OCI-LY1 (cell line): ENCODE results near the gene POU6F2.

Experiments used
- H2AFZ ChIP-seq: fragments of 200-600 bp; sonication (generic), shearing (Covaris generic); 2 replicates; pipeline ENCODE4 v1.6.0; 2014; ENCODE audit warnings: antibody characterized with exemption, mild to moderate bottlenecking, low read length
- H3F3A ChIP-seq: fragments of 200-600 bp; sonication (generic), shearing (Covaris generic); 2 replicates; pipeline ENCODE4 v1.6.0; 2014; ENCODE audit warnings: mild to moderate bottlenecking, antibody characterized with exemption, low read length, moderate library complexity; ENCODE audit not compliant: insufficient read depth
- H3K27ac ChIP-seq: fragments of 200-600 bp; sonication (generic); 2 replicates; pipeline ENCODE4 v1.5.1; 2014; ENCODE audit warnings: low read length, mixed run types, mild to moderate bottlenecking, low read depth; ENCODE audit not compliant: poor library complexity, severe bottlenecking
- H3K27me3 ChIP-seq: fragments of 200-600 bp; sonication (generic); 2 replicates; pipeline ENCODE4 v1.6.0; 2014; ENCODE audit warnings: antibody characterized with exemption, mild to moderate bottlenecking, low read length, moderate library complexity; ENCODE audit not compliant: insufficient read depth
- H3K36me3 ChIP-seq: fragments of 200-600 bp; sonication (generic); 2 replicates; pipeline ENCODE4 v1.6.1; 2014; ENCODE audit warnings: mild to moderate bottlenecking, antibody characterized with exemption, low read length, moderate library complexity, mixed read lengths; ENCODE audit not compliant: insufficient read depth
- H3K4me1 ChIP-seq: fragments of 200-600 bp; sonication (generic); 2 replicates; pipeline ENCODE4 v1.5.1; 2014; ENCODE audit warnings: mild to moderate bottlenecking, low read length, moderate library complexity; ENCODE audit not compliant: insufficient read depth, severe bottlenecking
- H3K4me2 ChIP-seq: fragments of 200-600 bp; sonication (generic), shearing (Covaris generic); 2 replicates; pipeline ENCODE4 v1.6.1; 2014; ENCODE audit warnings: low read length
- H3K4me3 ChIP-seq: fragments of 200-600 bp; sonication (generic); 2 replicates; pipeline ENCODE4 v1.5.1; 2014; ENCODE audit warnings: low read length, low read depth, mild to moderate bottlenecking, mixed read lengths; ENCODE audit not compliant: poor library complexity, severe bottlenecking
- H3K79me2 ChIP-seq: fragments of 200-600 bp; shearing (Covaris generic); 2 replicates; pipeline ENCODE4 v1.6.1; 2016; ENCODE audit warnings: mixed run types, low read length, mixed read lengths; ENCODE audit not compliant: insufficient read depth
- H3K9ac ChIP-seq: fragments of 200-600 bp; sonication (generic), shearing (Covaris generic); 2 replicates; pipeline ENCODE4 v1.6.1; 2014; ENCODE audit warnings: mild to moderate bottlenecking, low read length, mixed read lengths
- H3K9me2 ChIP-seq: fragments of 200-600 bp; sonication (generic), shearing (Covaris generic); 2 replicates; pipeline ENCODE4 v1.6.1; 2014; ENCODE audit warnings: low read depth, mild to moderate bottlenecking, low read length, mixed read lengths
- H3K9me3 ChIP-seq: fragments of 200-600 bp; shearing (Covaris generic); 2 replicates; pipeline ENCODE4 v1.6.1; 2014; ENCODE audit warnings: low read length, mixed read lengths
- H4K20me1 ChIP-seq: fragments of 200-600 bp; sonication (generic), shearing (Covaris generic); 2 replicates; pipeline ENCODE4 v1.6.0; 2016; ENCODE audit warnings: mild to moderate bottlenecking, low read length; ENCODE audit not compliant: insufficient read depth
- CTCF ChIP-seq: fragments of 200-600 bp; sonication (generic), shearing (Covaris generic); IDR thresholded peaks from 2 replicates; pipeline ENCODE4 v1.5.1; 2017; ENCODE audit warnings: mild to moderate bottlenecking, antibody characterized with exemption, low read length, moderate library complexity, mixed read lengths
- EZH2 ChIP-seq: fragments of 200-600 bp; sonication (generic), shearing (Covaris generic); IDR thresholded peaks from 2 replicates; pipeline ENCODE4 v1.8.0; 2017; ENCODE audit warnings: borderline replicate concordance, mixed run types, mild to moderate bottlenecking, antibody characterized with exemption, low read length, moderate library complexity, mixed read lengths

POU6F2 gene

GRCh38 chr7:38977685-38978084, at the start of gene POU6F2:
TSS of gene POU6F2 (plus strand) at chr7:38977909. CDS start at chr7:38977954, 45 bp downstream.
- Histone ChIP-seq H3K4me1 (no peaks in the 10 kb centered on the region), H3K9ac (no peak within 1 kb of the TSS), H3K4me2 (no peak within 1 kb of the TSS), H3K4me3 (no peak within 1 kb of the TSS), H3K27ac (no peak within 1 kb of the TSS), H3K27me3 (no peaks in the 10 kb centered on the region), H2AFZ (no peak within 1 kb of the TSS), H4K20me1 (no peaks in the 10 kb centered on the region; the same call in 1 of the 2 replicates), H3F3A (no peaks in the 10 kb centered on the region), H3K36me3 (no peaks in the 10 kb centered on the region), H3K9me2 (no peaks in the 10 kb centered on the region), H3K79me2 (no peaks in the 10 kb centered on the region), H3K9me3 (no peaks in the 10 kb centered on the region)
- TF ChIP-seq CTCF (no peak), EZH2 (no peak)

GRCh38 chr7:38928506-38928905, 49.2 kb upstream of the POU6F2 start:
- Histone ChIP-seq H3K9me2 (no peaks in the 10 kb centered on the region), H3K36me3 (no peaks in the 10 kb centered on the region), H3K4me1 (no peaks in the 10 kb centered on the region)

GRCh38 chr7:38929460-38930171, 48.1 kb upstream of the POU6F2 start:
- Histone ChIP-seq H3K36me3 (no peaks in the 10 kb centered on the region), H4K20me1 (no peaks in the 10 kb centered on the region), H3K9ac (no peak overlapping the region), H3K79me2 (no peaks in the 10 kb centered on the region), H3K27me3 (no peaks in the 10 kb centered on the region), H3K9me2 (no peaks in the 10 kb centered on the region), H3K4me1 (no peaks in the 10 kb centered on the region), H2AFZ (no peak overlapping the region), H3K4me3 (no peak overlapping the region), H3F3A (no peaks in the 10 kb centered on the region), H3K4me2 (no peak overlapping the region), H3K9me3 (no peaks in the 10 kb centered on the region), H3K27ac (no peak overlapping the region)
- no peak for TF ChIP-seq CTCF
- TF ChIP-seq EZH2: no peak

More at GRCh38 chr7:38928506-38928905, 49.2 kb upstream of the POU6F2 start:
- TF ChIP-seq CTCF (no peak), EZH2 (no peak)
- H3K4me3 ChIP-seq: no peak overlapping the region
- no peaks in the 10 kb centered on the region for H3K79me2 ChIP-seq
- H3K9ac ChIP-seq: no peak overlapping the region
- no peaks in the 10 kb centered on the region for H4K20me1 ChIP-seq
- H3K27me3 ChIP-seq: no peaks in the 10 kb centered on the region
- no peak overlapping the region for H3K27ac ChIP-seq
- H3K4me2 ChIP-seq: no peak overlapping the region
- no peaks in the 10 kb centered on the region for H3K9me3 ChIP-seq
- no peak overlapping the region for H2AFZ ChIP-seq
- no peaks in the 10 kb centered on the region for H3F3A ChIP-seq
